Measurements from ENCODE around the gene RYR1.
A peak's percentile ranks its signal among the peaks of the same experiment; 100 is the strongest.

The RYR1 gene

GRCh38 chr19:38429055-38429810, 4.3 kb upstream of the RYR1 start:
- no peak for DNase-seq

- no peak for DNase-seq
Observed at GRCh38 chr19:38429811-38430156, 3.7 kb upstream of the RYR1 start.

GRCh38 chr19:38430931-38431330, 2.6 kb upstream of the RYR1 start:
- no peak for DNase-seq

- DNase-seq: no peak
Observed at GRCh38 chr19:38434549-38435051, 1.1 kb downstream of the RYR1 start.

- no peak for DNase-seq
Observed at GRCh38 chr19:38437295-38437694, 3.8 kb downstream of the RYR1 start.

GRCh38 chr19:38437917-38438316, 4.4 kb downstream of the RYR1 start:
- no peak for DNase-seq

GRCh38 chr19:38440592-38440991, 7.1 kb downstream of the RYR1 start:
- DNase-seq: no peak

- no peak for DNase-seq
Observed at GRCh38 chr19:38441657-38442348, 8.3 kb downstream of the RYR1 start.

- DNase-seq: no peak
Observed at GRCh38 chr19:38442736-38443135, 9.2 kb downstream of the RYR1 start.

GRCh38 chr19:38443458-38443999, 10.0 kb downstream of the RYR1 start:
- DNase-seq: no peak

GRCh38 chr19:38444026-38444425, 10.5 kb downstream of the RYR1 start:
- DNase-seq: no peak

- DNase-seq: no peak
Observed at GRCh38 chr19:38445362-38445761, 11.9 kb downstream of the RYR1 start.

- DNase-seq: no peak
Observed at GRCh38 chr19:38448225-38448624, 14.7 kb downstream of the RYR1 start.

GRCh38 chr19:38449518-38449917, 16.0 kb downstream of the RYR1 start:
- DNase-seq: no peak

- DNase-seq: no peak
Observed at GRCh38 chr19:38451036-38451435, 17.5 kb downstream of the RYR1 start.

GRCh38 chr19:38451629-38452028, 18.1 kb downstream of the RYR1 start:
- no peak for DNase-seq

GRCh38 chr19:38452430-38453366, 19.2 kb downstream of the RYR1 start:
- peak; percentile 11 for DNase-seq

- no peak for DNase-seq
Observed at GRCh38 chr19:38453596-38453995, 20.1 kb downstream of the RYR1 start.

GRCh38 chr19:38455031-38455430, 21.5 kb downstream of the RYR1 start:
- no peak for DNase-seq

GRCh38 chr19:38457202-38457601, 23.7 kb downstream of the RYR1 start:
- no peak for DNase-seq

- no peak for DNase-seq
Observed at GRCh38 chr19:38457690-38458405, 24.4 kb downstream of the RYR1 start.

GRCh38 chr19:38458991-38459390, 25.5 kb downstream of the RYR1 start:
- DNase-seq: no peak
